ENCODE measurements around the gene PKMYT1. TPM values are rescaled to one million over a fixed set of nuclear protein-coding genes. Genes with fewer than 3 reads are reported as not detected.

The PKMYT1 gene
- total RNA-seq (under 1 TPM in 1 of 2 experiments, not detected in 1; 0.79 TPM), polyA plus RNA-seq (not detected)

DNA sequence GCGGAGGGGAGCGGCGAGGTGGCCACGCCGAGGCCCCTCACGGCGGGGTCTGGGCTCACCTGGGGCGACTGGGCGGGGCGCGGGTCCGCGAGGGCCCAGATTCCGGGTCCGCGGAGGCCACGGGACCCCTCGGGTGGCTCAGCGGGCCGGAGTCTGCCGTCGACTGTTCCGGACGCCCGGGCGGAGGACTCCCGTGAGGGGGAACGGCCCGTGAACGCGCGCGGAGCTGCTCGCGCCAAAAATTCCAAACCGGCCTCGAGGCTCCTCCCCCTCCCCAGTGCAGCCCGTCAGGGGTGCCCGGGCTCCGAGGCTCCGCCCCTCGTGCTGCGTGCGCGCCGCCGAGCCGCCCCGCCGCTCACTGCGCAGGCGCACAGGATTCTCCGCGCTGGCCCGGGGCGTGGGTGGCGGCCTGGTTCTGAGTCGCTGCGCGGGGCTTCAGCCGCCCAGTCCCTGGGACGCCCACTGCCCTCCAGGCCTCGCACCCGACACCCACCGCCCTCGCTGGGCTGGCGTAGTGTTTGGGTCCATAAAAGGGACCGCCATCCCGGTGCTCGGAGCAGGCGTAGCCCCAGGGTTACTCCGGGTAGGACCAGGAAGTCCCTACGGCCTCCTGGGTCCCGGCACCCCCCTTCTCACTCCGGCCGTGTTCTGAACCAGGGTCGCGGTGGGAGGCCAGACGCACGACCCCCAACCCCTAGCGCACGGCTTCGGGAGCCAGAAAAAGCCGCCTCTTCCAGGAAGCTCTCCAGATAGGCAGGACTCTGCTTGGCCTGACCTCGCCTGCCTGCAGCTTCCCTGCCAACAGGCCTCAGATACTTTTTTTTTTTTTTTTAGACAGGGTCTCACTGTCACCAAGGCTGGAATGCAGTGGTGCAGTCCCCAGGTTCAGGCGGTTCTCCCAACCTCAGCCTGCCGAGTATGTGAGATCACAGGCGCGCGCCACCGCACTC lies at the start of gene PKMYT1:
Gene PKMYT1 (minus strand): TSS at position 220 of the 950 bp plus-strand sequence. CDS start 789 bp downstream, outside the sequence.
- no peaks in the 10 kb centered on the region for H3K27me3 ChIP-seq (ENCODE audit: insufficient read depth, low read length)
- H3K4me3 Mint-ChIP-seq = peak within 1 kb of the TSS; percentile 77 to 85 (median 84)
- intact Hi-C loops (cut with micrococcal nuclease) = loop anchor here (1.0 kb wide), 2 partner anchors 11 to 144 kb away; partner anchors contain the start of gene PAQR4
- CTCF ChIA-PET (ENCODE audit: partially characterized antibody) = interaction anchor here (0.5 to 1.2 kb wide), 5 partner anchors 8 to 97 kb away, joined by 3 to 4 read pairs (median 3); no protein-coding TSS in a partner anchor
- H3K9me3 ChIP-seq (ENCODE audit: control insufficient read depth in 1 of 2, low read length in 2 of 2) = no peaks in the 10 kb centered on the region
- H3K4me1 Mint-ChIP-seq = peaks cover 0 to 14% (median 6%) of the 10 kb centered on the region in 4 donors
- no peaks in the 10 kb centered on the region for H3K36me3 ChIP-seq (ENCODE audit: insufficient read depth, low read length)
- peaks cover 2% of the 10 kb centered on the region in 2 donors for H3K27me3 Mint-ChIP-seq
- DNase-seq = peak; percentile 87 to 97 (median 95)
- peaks cover 0 to 1% of the 10 kb centered on the region in 2 donors for H3K36me3 Mint-ChIP-seq
- peak within 1 kb of the TSS; percentile 55 to 89 (median 75) for H3K27ac Mint-ChIP-seq
- peak within 1 kb of the TSS; percentile 84 for H3K27ac ChIP-seq (ENCODE audit: low read depth, low read length)
- H3K4me1 ChIP-seq (ENCODE audit: insufficient read depth, low read length) = peaks cover 16% of the 10 kb centered on the region
- POLR2A ChIA-PET (ENCODE audit: partially characterized antibody) = interaction anchor here (0.6 to 5.4 kb wide), 7 partner anchors 13 to 149 kb away, joined by 3 to 49 read pairs (median 5); partner anchors contain the start of genes FLYWCH1, FLYWCH2, KREMEN2 and PAQR4
- H3K4me3 ChIP-seq (ENCODE audit: low read length in 2 of 2) = peak within 1 kb of the TSS; percentile 57 to 73
- H3K9me3 Mint-ChIP-seq = no peaks in the 10 kb centered on the region

DNA sequence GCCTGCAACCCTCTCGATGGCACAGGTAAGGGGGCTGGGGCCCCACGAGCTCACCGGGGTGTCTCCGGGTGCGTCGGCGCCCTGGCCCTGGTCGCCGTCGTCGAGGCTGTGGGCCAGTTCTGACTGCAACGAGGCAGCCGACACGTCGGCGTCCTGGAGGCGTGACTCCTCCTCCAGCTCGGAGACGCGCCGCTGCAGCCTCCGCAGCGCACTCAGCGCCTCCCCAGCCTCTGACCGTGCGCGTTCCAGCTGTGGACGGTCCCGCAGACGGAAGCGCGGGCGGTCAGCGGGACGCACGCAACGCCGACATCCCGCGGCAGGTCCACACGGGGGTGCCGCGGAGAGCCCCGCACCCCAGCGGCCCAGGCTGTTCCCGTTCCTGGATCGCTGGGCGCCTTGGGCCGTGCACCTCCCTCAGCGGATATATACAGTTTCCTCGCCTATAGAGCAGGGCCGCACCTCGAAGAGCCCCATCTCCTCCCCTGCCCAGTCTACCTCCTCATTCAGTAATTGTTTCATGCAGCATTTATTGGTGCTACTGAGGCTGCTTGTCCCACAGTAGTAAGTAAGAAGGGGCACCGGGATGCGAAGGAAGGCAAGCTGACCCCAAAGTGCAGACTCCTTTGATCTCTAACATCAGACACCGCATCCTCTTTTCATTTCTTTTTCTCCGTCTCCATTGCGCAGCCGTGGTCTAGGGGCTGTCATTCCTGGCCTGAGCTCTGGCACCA lies 49.4 kb upstream of the PKMYT1 start:
- DNase-seq = peak in 3 of 5 donors; percentile 36 to 43 (median 37)
- H3K27me3 Mint-ChIP-seq = peaks cover 22 to 23% of the 10 kb centered on the region in 2 donors
- peaks cover 25% of the 10 kb centered on the region for H3K4me1 ChIP-seq (ENCODE audit: insufficient read depth, low read length)
- H3K36me3 ChIP-seq (ENCODE audit: insufficient read depth, low read length) = peaks cover 20% of the 10 kb centered on the region
- peak overlapping the region; percentile 52 to 88 (median 74) for H3K4me3 Mint-ChIP-seq
- ChIA-PET POLR2A (ENCODE audit: partially characterized antibody) (interaction anchor here (0.6 to 5.4 kb wide), 15 partner anchors 8 to 415 kb away, joined by 3 to 37 read pairs (median 4); partner anchors contain the start of genes MMP25, TNFRSF12A and ZNF213), CTCF (ENCODE audit: partially characterized antibody) (interaction anchor here (1.1 to 18.6 kb wide), 13 partner anchors 9 to 142 kb away, joined by 3 to 444 read pairs (median 14); partner anchors contain the start of genes CLDN9, MMP25, PAQR4 and TNFRSF12A)
- peaks cover 13% of the 10 kb centered on the region for H3K27me3 ChIP-seq (ENCODE audit: insufficient read depth, low read length)
- peaks cover 11 to 32% (median 19%) of the 10 kb centered on the region in 4 donors for H3K4me1 Mint-ChIP-seq
- peak overlapping the region in 2 of 7 donors; percentile 72 to 81 for H3K27ac Mint-ChIP-seq
- peak overlapping the region in 1 of 2 donors; percentile 41 for H3K4me3 ChIP-seq (ENCODE audit: low read length in 2 of 2)
- intact Hi-C loops (cut with micrococcal nuclease) = loop anchor here (2.0 to 10.0 kb wide), 2 partner anchors 71 to 125 kb away; no protein-coding TSS in a partner anchor
- no peaks in the 10 kb centered on the region for H3K9me3 ChIP-seq (ENCODE audit: control insufficient read depth in 1 of 2, low read length in 2 of 2)
- H3K36me3 Mint-ChIP-seq = peaks cover 0 to 10% of the 10 kb centered on the region in 2 donors
- no peak overlapping the region for H3K27ac ChIP-seq (ENCODE audit: low read depth, low read length)
- H3K9me3 Mint-ChIP-seq = peaks cover 0 to 3% (median 0%) of the 10 kb centered on the region in 8 donors

DNA sequence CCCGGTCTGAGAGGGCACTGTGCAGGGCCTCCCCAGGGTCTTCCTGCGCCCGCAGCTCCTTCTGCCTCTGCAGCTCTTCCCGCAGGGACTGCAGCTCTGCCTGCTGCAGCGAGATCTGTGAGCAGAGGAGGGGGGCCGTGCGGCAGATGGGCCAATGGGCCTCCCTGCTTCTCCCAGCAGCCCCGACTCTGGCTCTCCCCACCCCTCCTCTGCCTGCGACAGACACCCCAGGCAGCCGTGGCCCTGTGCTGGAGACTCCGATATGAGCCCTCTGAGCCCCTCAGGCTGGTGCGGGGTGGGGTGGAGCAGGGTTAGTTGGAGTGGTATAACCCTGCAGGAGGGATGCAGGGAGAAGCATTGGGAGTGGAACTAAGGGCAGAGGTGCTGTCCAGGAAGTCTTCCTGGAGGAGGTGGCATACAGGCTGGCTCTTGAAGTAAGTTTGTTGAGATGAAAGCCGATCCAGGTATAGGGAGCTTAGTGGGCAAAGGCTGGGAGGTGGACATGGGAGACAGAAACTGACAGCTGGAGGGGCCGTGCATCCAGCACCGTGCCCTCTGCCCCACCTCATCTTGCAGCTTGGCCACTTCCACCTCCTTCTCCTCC lies 48.6 kb upstream of the PKMYT1 start:
- H3K36me3 ChIP-seq (ENCODE audit: insufficient read depth, low read length) = peaks cover 20% of the 10 kb centered on the region
- intact Hi-C loops (cut with micrococcal nuclease) = loop anchor here (1.0 to 10.0 kb wide), 3 partner anchors 9 to 124 kb away; partner anchors contain the start of gene TNFRSF12A
- Mint-ChIP-seq H3K36me3 (peaks cover 3 to 14% of the 10 kb centered on the region in 2 donors), H3K27ac (peak overlapping the region in 1 of 7 donors; percentile 81), H3K27me3 (peaks cover 18 to 20% of the 10 kb centered on the region in 2 donors), H3K4me1 (peaks cover 13 to 39% (median 24%) of the 10 kb centered on the region in 4 donors), H3K4me3 (peak overlapping the region in 7 of 8 donors; percentile 9 to 71 (median 56)), H3K9me3 (peaks cover 0 to 3% (median 0%) of the 10 kb centered on the region in 8 donors)
- peak overlapping the region in 1 of 2 donors; percentile 41 for H3K4me3 ChIP-seq (ENCODE audit: low read length in 2 of 2)
- H3K27me3 ChIP-seq (ENCODE audit: insufficient read depth, low read length) = peaks cover 13% of the 10 kb centered on the region
- DNase-seq = no peak
- H3K4me1 ChIP-seq (ENCODE audit: insufficient read depth, low read length) = peaks cover 29% of the 10 kb centered on the region
- ChIA-PET CTCF (ENCODE audit: partially characterized antibody) (interaction anchor here (0.6 to 18.6 kb wide), 29 partner anchors 8 to 143 kb away, joined by 3 to 444 read pairs (median 6); partner anchors contain the start of genes BICDL2, CLDN9, MMP25 and TNFRSF12A), POLR2A (ENCODE audit: partially characterized antibody) (interaction anchor here (0.6 to 5.4 kb wide), 18 partner anchors 8 to 130 kb away, joined by 3 to 37 read pairs (median 6); partner anchors contain the start of genes MMP25, TNFRSF12A and ZNF213)
- H3K27ac ChIP-seq (ENCODE audit: low read depth, low read length) = no peak overlapping the region
- no peaks in the 10 kb centered on the region for H3K9me3 ChIP-seq (ENCODE audit: control insufficient read depth in 1 of 2, low read length in 2 of 2)

DNA sequence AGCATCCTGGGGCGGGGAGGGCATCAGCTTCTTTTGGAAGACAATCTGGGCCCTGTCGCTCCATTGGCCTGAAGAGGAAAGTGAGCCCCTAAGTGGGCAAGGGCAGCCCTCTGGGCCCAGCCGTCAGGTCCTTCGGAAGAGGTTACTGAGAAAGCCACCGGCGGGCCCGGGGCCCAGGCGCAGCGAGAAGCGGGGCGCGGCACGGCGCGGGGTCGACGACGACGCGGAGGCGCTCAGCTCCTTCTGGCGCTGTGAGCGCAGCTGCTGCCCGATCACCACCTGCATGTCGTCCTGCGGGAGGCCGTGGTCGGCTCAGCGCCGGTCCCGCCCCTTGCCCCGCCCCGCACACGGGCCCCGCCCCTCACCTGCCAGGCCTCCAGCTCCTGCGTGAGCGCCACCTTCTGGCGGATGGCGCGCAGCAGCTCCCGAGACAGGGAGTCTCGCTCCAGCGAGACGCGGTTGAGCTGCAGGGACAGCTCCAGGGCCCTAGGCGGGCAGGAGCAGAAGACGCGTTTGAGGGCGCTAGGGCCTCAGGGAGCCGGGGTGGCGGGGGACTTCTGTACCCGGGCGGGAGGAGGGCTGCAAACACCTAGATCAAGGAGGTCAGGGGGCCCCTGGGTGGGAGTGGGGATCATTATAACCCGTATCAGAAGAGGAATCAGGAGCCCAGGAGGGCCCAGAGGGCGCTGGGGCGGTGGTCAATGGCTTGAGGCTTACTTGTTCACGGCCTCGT lies 47.9 kb upstream of the PKMYT1 start:
- peaks cover 20% of the 10 kb centered on the region for H3K36me3 ChIP-seq (ENCODE audit: insufficient read depth, low read length)
- POLR2A ChIA-PET (ENCODE audit: partially characterized antibody) = interaction anchor here (0.6 to 5.4 kb wide), 18 partner anchors 18 to 130 kb away, joined by 3 to 37 read pairs (median 4); partner anchors contain the start of genes MMP25 and ZNF213

DNA sequence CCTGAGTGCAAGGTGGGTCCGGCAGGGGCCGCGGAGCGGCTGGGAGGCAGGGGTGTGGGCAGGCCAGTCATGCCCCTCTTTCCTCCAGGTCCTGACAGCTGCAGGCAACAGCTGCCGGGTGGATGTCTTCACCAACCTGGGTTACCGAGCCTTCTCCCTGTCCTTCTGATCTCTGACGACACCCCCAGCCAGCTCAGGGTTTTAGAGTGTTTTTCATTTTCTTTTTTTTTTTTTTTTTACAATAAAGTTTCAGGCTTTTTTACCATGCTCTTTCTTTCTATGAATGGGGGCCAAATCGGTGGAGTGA lies 47.2 kb upstream of the PKMYT1 start:
- H3K4me3 ChIP-seq (ENCODE audit: low read length in 2 of 2) = no peak overlapping the region
- ChIA-PET POLR2A (ENCODE audit: partially characterized antibody) (interaction anchor here (0.7 to 5.4 kb wide), 12 partner anchors 20 to 131 kb away, joined by 3 to 37 read pairs (median 6); partner anchors contain the start of gene ZNF213), CTCF (ENCODE audit: partially characterized antibody) (interaction anchor here (0.7 to 18.6 kb wide), 28 partner anchors 8 to 255 kb away, joined by 3 to 444 read pairs (median 5); partner anchors contain the start of genes BICDL2, CLDN9, MMP25 and TNFRSF12A)
- Mint-ChIP-seq H3K4me3 (peak overlapping the region in 1 of 8 donors; percentile 26), H3K27ac (no peak overlapping the region), H3K36me3 (peaks cover 3 to 14% of the 10 kb centered on the region in 2 donors), H3K27me3 (peaks cover 6 to 9% of the 10 kb centered on the region in 2 donors), H3K9me3 (peaks cover 0 to 1% (median 0%) of the 10 kb centered on the region in 8 donors), H3K4me1 (peaks cover 17 to 53% (median 35%) of the 10 kb centered on the region in 4 donors)
- H3K27me3 ChIP-seq (ENCODE audit: insufficient read depth, low read length) = peaks cover 11% of the 10 kb centered on the region
- intact Hi-C loops (cut with micrococcal nuclease) = loop anchor here (10.0 kb wide), 1 partner anchor 123 kb away; no protein-coding TSS in a partner anchor
- no peak overlapping the region for H3K27ac ChIP-seq (ENCODE audit: low read depth, low read length)
- H3K9me3 ChIP-seq (ENCODE audit: control insufficient read depth in 1 of 2, low read length in 2 of 2) = no peaks in the 10 kb centered on the region
- H3K36me3 ChIP-seq (ENCODE audit: insufficient read depth, low read length) = peaks cover 20% of the 10 kb centered on the region
- H3K4me1 ChIP-seq (ENCODE audit: insufficient read depth, low read length) = peaks cover 42% of the 10 kb centered on the region
- DNase-seq = no peak

More for the DNA sequence above, 47.9 kb upstream of the PKMYT1 start:
- Mint-ChIP-seq H3K27ac (peak overlapping the region in 3 of 7 donors; percentile 69 to 70 (median 70)), H3K9me3 (peaks cover 0 to 2% (median 0%) of the 10 kb centered on the region in 8 donors), H3K4me1 (peaks cover 14 to 46% (median 28%) of the 10 kb centered on the region in 4 donors), H3K4me3 (peak overlapping the region in 5 of 8 donors; percentile 40 to 81 (median 52)), H3K36me3 (peaks cover 3 to 14% of the 10 kb centered on the region in 2 donors), H3K27me3 (peaks cover 12 to 15% of the 10 kb centered on the region in 2 donors)
- Histone ChIP-seq H3K9me3 (ENCODE audit: control insufficient read depth in 1 of 2, low read length in 2 of 2) (no peaks in the 10 kb centered on the region), H3K4me3 (ENCODE audit: low read length in 2 of 2) (no peak overlapping the region), H3K27ac (ENCODE audit: low read depth, low read length) (no peak overlapping the region), H3K27me3 (ENCODE audit: insufficient read depth, low read length) (peaks cover 13% of the 10 kb centered on the region), H3K4me1 (ENCODE audit: insufficient read depth, low read length) (peaks cover 35% of the 10 kb centered on the region)
- peak; percentile 77 to 85 (median 78) for DNase-seq
- CTCF ChIA-PET (ENCODE audit: partially characterized antibody) = interaction anchor here (0.6 to 18.6 kb wide), 38 partner anchors 9 to 254 kb away, joined by 3 to 444 read pairs (median 4); partner anchors contain the start of genes BICDL2, CLDN9, MMP25 and TNFRSF12A
- intact Hi-C loops (cut with micrococcal nuclease) = loop anchor here (1.0 to 10.0 kb wide), 3 partner anchors 8 to 123 kb away; partner anchors contain the start of gene TNFRSF12A

Measured in CD4-positive, alpha-beta memory T cell (primary cell).